HepG2 (cell line): ENCODE data around the gene RPL26. TPM values are rescaled to one million over a fixed set of nuclear protein-coding genes. Genes with fewer than 3 reads are reported as not detected.
A peak's percentile ranks its signal among the peaks of the same experiment; 100 is the strongest.

Source experiments
- ARNT2 ChIP-seq: sonication (generic); formaldehyde crosslinking; IDR thresholded peaks from 2 replicates; pipeline ENCODE4 v1.8.0; 2022; ENCODE audit warnings: mild to moderate bottlenecking, low read depth, missing genetic modification reagents, moderate library complexity
- GPN1 ChIP-seq: sonication (generic); formaldehyde crosslinking; IDR thresholded peaks from 2 replicates; pipeline ENCODE4 v1.5.1; 2020; ENCODE audit warnings: missing genetic modification reagents, borderline replicate concordance
- NFRKB ChIP-seq: fragments of 450-650 bp; IDR thresholded peaks from 2 replicates; pipeline ENCODE4 v1.6.1; 2017
- NPAS2 ChIP-seq: sonication (generic); formaldehyde crosslinking; IDR thresholded peaks from 2 replicates; pipeline ENCODE4 v1.8.0; 2022; ENCODE audit warnings: mild to moderate bottlenecking, missing genetic modification reagents, borderline replicate concordance
- SIX1 ChIP-seq: sonication (generic); formaldehyde crosslinking; IDR thresholded peaks from 2 replicates; pipeline ENCODE4 v1.4.0; 2020; ENCODE audit warnings: missing genetic modification reagents, borderline replicate concordance
- ZKSCAN5 ChIP-seq: sonication (generic); formaldehyde crosslinking; IDR thresholded peaks from 2 replicates; pipeline ENCODE4 v1.5.1; 2020; ENCODE audit warnings: mild to moderate bottlenecking, missing genetic modification reagents
- ZNF143 ChIP-seq: sonication (generic); formaldehyde crosslinking; IDR thresholded peaks from 2 replicates; pipeline ENCODE4 v1.4.0; 2020; ENCODE audit warnings: missing genetic modification reagents
- ZNF160 ChIP-seq: sonication (generic); formaldehyde crosslinking; IDR thresholded peaks from 2 replicates; pipeline ENCODE4 v1.8.0; 2022; ENCODE audit warnings: mild to moderate bottlenecking, inconsistent platforms, missing genetic modification reagents
- ZNF274 ChIP-seq: sonication (generic); formaldehyde crosslinking; IDR thresholded peaks from 2 replicates; pipeline ENCODE4 v1.5.1; 2020; ENCODE audit warnings: mild to moderate bottlenecking, missing genetic modification reagents
- ZNF343 ChIP-seq: sonication (generic); formaldehyde crosslinking; IDR thresholded peaks from 2 replicates; pipeline ENCODE4 v1.4.0; 2020; ENCODE audit warnings: mild to moderate bottlenecking, missing genetic modification reagents
- ZNF510 ChIP-seq: sonication (generic); formaldehyde crosslinking; IDR thresholded peaks from 2 replicates; pipeline ENCODE4 v1.4.0; 2020; ENCODE audit warnings: low read depth, mild to moderate bottlenecking, missing genetic modification reagents
- ZNF678 ChIP-seq: sonication (generic); formaldehyde crosslinking; IDR thresholded peaks from 2 replicates; pipeline ENCODE4 v1.4.0; 2020; ENCODE audit warnings: mild to moderate bottlenecking, missing genetic modification reagents
- ZNF746 ChIP-seq: sonication (generic); formaldehyde crosslinking; IDR thresholded peaks from 2 replicates; pipeline ENCODE4 v1.8.0; 2022; ENCODE audit warnings: mild to moderate bottlenecking, missing genetic modification reagents
- ZNF773 ChIP-seq: sonication (generic); formaldehyde crosslinking; IDR thresholded peaks from 2 replicates; pipeline ENCODE4 v1.4.0; 2020; ENCODE audit warnings: missing genetic modification reagents, borderline replicate concordance
- ZNF782 ChIP-seq: sonication (generic); formaldehyde crosslinking; IDR thresholded peaks from 2 replicates; pipeline ENCODE4 v1.4.0; 2020; ENCODE audit warnings: missing genetic modification reagents, mild to moderate bottlenecking, borderline replicate concordance
- ZSCAN29 ChIP-seq: sonication (generic); formaldehyde crosslinking; conservative IDR thresholded peaks from 2 replicates; pipeline ENCODE4 v1.4.0; 2020; ENCODE audit warnings: mild to moderate bottlenecking, missing genetic modification reagents
- polyA plus RNA-seq, 8 experiments: library from polyadenylated mRNA; depleted of rRNA in 3 of 8; stranded (reverse) in 7 of 8; unstranded in 1 of 8; fragments of >200 nt; fragmentation: Illumina TruSeq in 4 of 8; extraction: Trizol in 4 of 8; gene quantifications; 2 replicates each; pipeline versions ENCODE4 v1.2.1 to v1.2.3, GENCODE V29; 2011 to 2016; ENCODE audit warnings: low read depth in 4 of 8, missing spikeins in 1 of 8, mixed read lengths in 1 of 8; ENCODE audit not compliant: insufficient read depth in 1 of 8
- total RNA-seq, 5 experiments: library from RNA; depleted of rRNA; stranded (reverse); fragments of >200 nt; fragmentation: Illumina TruSeq; extraction: Trizol; gene quantifications; 2 replicates each; pipeline ENCODE4 v1.2.3, GENCODE V29; 2016; ENCODE audit warnings: low read depth in 1 of 5
- TF ChIP-seq, protein P1 (sequence below): sonication (generic); formaldehyde crosslinking; IDR thresholded peaks from 2 replicates; pipeline ENCODE4 v1.5.1; 2020; ENCODE audit warnings: mild to moderate bottlenecking, missing genetic modification reagents, moderate library complexity
- TF ChIP-seq, protein P2 (sequence below): sonication (generic); formaldehyde crosslinking; IDR thresholded peaks from 2 replicates; pipeline ENCODE4 v1.5.1; 2020; ENCODE audit warnings: missing genetic modification reagents, mild to moderate bottlenecking, borderline replicate concordance
- TF ChIP-seq, protein P3 (sequence below): sonication (generic); formaldehyde crosslinking; conservative IDR thresholded peaks from 2 replicates; pipeline ENCODE4 v1.4.0; 2020; ENCODE audit warnings: missing genetic modification reagents

Gene RPL26
- total and polyA plus RNA-seq, 2 of the 13 experiments (the other 11 are each of a cell fraction or from before 2014, with no cell fraction given) = 2,817 to 3,529 TPM

DNA sequence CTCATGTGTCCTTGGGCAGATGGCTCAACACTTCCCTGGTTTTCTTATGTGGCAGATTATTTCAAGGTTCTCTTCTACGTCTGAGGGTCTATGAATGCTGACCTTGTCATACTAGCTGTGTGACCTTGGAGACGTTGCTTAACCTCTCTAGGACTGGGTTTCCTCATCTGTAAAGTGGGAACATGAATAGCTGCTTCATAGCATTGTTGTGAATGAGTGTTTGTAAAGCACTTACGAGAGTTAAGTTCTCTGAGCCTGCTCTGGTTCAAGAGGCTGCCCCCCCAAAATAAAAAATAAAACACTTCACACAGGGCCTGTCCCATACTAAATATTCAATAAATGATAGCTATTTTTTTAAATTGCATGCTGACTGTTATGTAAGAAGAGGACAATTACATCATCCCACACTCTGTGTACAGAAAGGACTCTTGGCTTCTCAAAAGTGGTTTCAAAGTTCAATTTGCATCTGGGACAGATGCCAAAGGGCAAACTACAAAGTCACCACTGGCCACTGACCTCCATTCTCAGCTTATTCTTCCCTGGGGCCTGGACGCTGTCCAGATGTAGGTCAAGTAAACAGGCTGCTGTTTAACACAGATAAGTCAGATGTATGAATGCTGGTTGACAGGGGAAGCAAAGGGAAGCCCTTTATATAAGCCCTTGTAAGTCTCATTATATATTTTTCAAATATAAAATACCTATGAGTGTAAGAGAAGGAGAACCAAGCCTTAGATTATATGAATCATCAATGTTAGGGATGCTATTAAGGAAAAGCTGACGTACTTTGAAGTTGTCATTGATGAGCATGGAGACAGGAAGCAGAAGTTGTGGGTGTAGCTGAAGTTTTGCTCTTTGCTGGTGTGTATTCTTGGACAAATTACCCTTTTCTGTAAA is 37.3 kb upstream of the RPL26 start (continued):
- TF ChIP-seq, protein P1, sequence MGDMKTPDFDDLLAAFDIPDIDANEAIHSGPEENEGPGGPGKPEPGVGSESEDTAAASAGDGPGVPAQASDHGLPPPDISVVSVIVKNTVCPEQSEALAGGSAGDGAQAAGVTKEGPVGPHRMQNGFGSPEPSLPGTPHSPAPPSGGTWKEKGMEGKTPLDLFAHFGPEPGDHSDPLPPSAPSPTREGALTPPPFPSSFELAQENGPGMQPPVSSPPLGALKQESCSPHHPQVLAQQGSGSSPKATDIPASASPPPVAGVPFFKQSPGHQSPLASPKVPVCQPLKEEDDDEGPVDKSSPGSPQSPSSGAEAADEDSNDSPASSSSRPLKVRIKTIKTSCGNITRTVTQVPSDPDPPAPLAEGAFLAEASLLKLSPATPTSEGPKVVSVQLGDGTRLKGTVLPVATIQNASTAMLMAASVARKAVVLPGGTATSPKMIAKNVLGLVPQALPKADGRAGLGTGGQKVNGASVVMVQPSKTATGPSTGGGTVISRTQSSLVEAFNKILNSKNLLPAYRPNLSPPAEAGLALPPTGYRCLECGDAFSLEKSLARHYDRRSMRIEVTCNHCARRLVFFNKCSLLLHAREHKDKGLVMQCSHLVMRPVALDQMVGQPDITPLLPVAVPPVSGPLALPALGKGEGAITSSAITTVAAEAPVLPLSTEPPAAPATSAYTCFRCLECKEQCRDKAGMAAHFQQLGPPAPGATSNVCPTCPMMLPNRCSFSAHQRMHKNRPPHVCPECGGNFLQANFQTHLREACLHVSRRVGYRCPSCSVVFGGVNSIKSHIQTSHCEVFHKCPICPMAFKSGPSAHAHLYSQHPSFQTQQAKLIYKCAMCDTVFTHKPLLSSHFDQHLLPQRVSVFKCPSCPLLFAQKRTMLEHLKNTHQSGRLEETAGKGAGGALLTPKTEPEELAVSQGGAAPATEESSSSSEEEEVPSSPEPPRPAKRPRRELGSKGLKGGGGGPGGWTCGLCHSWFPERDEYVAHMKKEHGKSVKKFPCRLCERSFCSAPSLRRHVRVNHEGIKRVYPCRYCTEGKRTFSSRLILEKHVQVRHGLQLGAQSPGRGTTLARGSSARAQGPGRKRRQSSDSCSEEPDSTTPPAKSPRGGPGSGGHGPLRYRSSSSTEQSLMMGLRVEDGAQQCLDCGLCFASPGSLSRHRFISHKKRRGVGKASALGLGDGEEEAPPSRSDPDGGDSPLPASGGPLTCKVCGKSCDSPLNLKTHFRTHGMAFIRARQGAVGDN (CRISPR knock-in tag) = no peak
- TF ChIP-seq ZNF510 (CRISPR knock-in tag) (no peak), NFRKB (no peak), ZNF782 (CRISPR knock-in tag) (no peak), NPAS2 (CRISPR knock-in tag) (no peak), ZKSCAN5 (CRISPR knock-in tag) (no peak), ZNF746 (CRISPR knock-in tag) (peak; percentile 33; the same call in 1 of the 2 replicates), ZNF160 (CRISPR knock-in tag) (peak; percentile 60; the same call in 1 of the 2 replicates), ZNF274 (no peak), ZNF773 (CRISPR knock-in tag) (no peak), GPN1 (CRISPR knock-in tag) (no peak), SIX1 (CRISPR knock-in tag) (peak; percentile 82; the same call in 1 of the 2 replicates), ZNF343 (no peak), ARNT2 (CRISPR knock-in tag) (peak; percentile 27; the same call in 1 of the 2 replicates), ZNF143 (peak; percentile 19; the same call in 1 of the 2 replicates), ZSCAN29 (CRISPR knock-in tag) (no peak), ZNF678 (CRISPR knock-in tag) (no peak)
- TF ChIP-seq, protein P2, sequence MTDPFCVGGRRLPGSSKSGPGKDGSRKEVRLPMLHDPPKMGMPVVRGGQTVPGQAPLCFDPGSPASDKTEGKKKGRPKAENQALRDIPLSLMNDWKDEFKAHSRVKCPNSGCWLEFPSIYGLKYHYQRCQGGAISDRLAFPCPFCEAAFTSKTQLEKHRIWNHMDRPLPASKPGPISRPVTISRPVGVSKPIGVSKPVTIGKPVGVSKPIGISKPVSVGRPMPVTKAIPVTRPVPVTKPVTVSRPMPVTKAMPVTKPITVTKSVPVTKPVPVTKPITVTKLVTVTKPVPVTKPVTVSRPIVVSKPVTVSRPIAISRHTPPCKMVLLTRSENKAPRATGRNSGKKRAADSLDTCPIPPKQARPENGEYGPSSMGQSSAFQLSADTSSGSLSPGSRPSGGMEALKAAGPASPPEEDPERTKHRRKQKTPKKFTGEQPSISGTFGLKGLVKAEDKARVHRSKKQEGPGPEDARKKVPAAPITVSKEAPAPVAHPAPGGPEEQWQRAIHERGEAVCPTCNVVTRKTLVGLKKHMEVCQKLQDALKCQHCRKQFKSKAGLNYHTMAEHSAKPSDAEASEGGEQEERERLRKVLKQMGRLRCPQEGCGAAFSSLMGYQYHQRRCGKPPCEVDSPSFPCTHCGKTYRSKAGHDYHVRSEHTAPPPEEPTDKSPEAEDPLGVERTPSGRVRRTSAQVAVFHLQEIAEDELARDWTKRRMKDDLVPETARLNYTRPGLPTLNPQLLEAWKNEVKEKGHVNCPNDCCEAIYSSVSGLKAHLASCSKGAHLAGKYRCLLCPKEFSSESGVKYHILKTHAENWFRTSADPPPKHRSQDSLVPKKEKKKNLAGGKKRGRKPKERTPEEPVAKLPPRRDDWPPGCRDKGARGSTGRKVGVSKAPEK (CRISPR knock-in tag) = no peak
- TF ChIP-seq, protein P3, sequence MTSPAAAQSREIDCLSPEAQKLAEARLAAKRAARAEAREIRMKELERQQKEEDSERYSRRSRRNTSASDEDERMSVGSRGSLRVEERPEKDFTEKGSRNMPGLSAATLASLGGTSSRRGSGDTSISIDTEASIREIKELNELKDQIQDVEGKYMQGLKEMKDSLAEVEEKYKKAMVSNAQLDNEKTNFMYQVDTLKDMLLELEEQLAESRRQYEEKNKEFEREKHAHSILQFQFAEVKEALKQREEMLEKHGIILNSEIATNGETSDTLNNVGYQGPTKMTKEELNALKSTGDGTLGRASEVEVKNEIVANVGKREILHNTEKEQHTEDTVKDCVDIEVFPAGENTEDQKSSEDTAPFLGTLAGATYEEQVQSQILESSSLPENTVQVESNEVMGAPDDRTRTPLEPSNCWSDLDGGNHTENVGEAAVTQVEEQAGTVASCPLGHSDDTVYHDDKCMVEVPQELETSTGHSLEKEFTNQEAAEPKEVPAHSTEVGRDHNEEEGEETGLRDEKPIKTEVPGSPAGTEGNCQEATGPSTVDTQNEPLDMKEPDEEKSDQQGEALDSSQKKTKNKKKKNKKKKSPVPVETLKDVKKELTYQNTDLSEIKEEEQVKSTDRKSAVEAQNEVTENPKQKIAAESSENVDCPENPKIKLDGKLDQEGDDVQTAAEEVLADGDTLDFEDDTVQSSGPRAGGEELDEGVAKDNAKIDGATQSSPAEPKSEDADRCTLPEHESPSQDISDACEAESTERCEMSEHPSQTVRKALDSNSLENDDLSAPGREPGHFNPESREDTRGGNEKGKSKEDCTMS = no peak
